Spinal cord (tissue), 10 donors: Measurements from ENCODE around the gene EP300. TPM values are rescaled to one million over a fixed set of nuclear protein-coding genes. Genes with fewer than 3 reads are reported as not detected.
A peak's percentile ranks its signal among the peaks of the same experiment; 100 is the strongest.

ENCODE experiments used
- DNase-seq, 6 donors: peaks; one replicate each; pipeline versions ENCODE4 v3.0.0 to v3.0.0-alpha.2; 2013 to 2015; ENCODE audit warnings: low spot score in 6 of 6, low read depth in 4 of 6
- H3K27ac ChIP-seq: one replicate; pipeline ENCODE4 v1.5.1; 2013; ENCODE audit warnings: low read depth, low read length, control low read depth
- H3K27me3 ChIP-seq: one replicate; pipeline ENCODE4 v1.6.1; 2013; ENCODE audit warnings: low read length; ENCODE audit not compliant: control insufficient read depth, insufficient read depth
- H3K36me3 ChIP-seq: one replicate; pipeline ENCODE4 v1.6.1; 2013; ENCODE audit warnings: low read length; ENCODE audit not compliant: control insufficient read depth, insufficient read depth
- H3K4me1 ChIP-seq: one replicate; pipeline ENCODE4 v1.6.1; 2013; ENCODE audit warnings: low read length; ENCODE audit not compliant: control insufficient read depth, insufficient read depth
- H3K4me3 ChIP-seq: one replicate; pipeline ENCODE4 v1.5.1; 2013; ENCODE audit warnings: low read depth, low read length, control low read depth
- H3K9me3 ChIP-seq: one replicate; pipeline ENCODE4 v1.6.1; 2013; ENCODE audit warnings: low read length; ENCODE audit not compliant: control insufficient read depth, insufficient read depth
- WGBS: methylation state at CpG from one replicate; pipeline ENCODE4 v1.1.5; 2013; ENCODE audit warnings: missing lambda C conversion rate; ENCODE audit not compliant: insufficient coverage; 5-methylcytosine and 5-hydroxymethylcytosine counted together
- polyA plus RNA-seq, 2 donors: library from polyadenylated mRNA; unstranded; fragments of 120-200 nt; gene quantifications; one replicate each; pipeline ENCODE4 v1.2.1, GENCODE V29; 2013; ENCODE audit not compliant: insufficient read length in 2 of 2
- total RNA-seq, 2 donors: library from RNA; depleted of rRNA in 1 of 2; stranded (reverse); fragments of 120-200 nt in 1 of 2; fragments of >200 nt in 1 of 2; gene quantifications; one replicate each; pipeline versions ENCODE4 v1.2.3 to v1.2.4, GENCODE V29; 2013 to 2014
- donor health status: healthy.

Gene EP300
- total and polyA plus RNA-seq, 4 donors, result 41.0 to 67.3 (median 44.7) TPM

- Histone ChIP-seq H3K4me3 (no peak overlapping the region), H3K27ac (no peak overlapping the region), H3K27me3 (no peaks in the 10 kb centered on the region), H3K36me3 (no peaks in the 10 kb centered on the region), H3K4me1 (no peaks in the 10 kb centered on the region), H3K9me3 (no peaks in the 10 kb centered on the region)
- DNase-seq, result no peak
- WGBS, result 93% methylated on average over 26 of the region's 26 CpGs
Measured at GRCh38 chr22:41074941-41075710, 17.3 kb upstream of the EP300 start.

GRCh38 chr22:41075946-41076345 lies 16.4 kb upstream of the EP300 start:
- H3K27me3 ChIP-seq, result no peaks in the 10 kb centered on the region
- H3K4me1 ChIP-seq, result no peaks in the 10 kb centered on the region
- no peak overlapping the region for H3K27ac ChIP-seq
- no peaks in the 10 kb centered on the region for H3K9me3 ChIP-seq
- no peak for DNase-seq
- H3K4me3 ChIP-seq, result no peak overlapping the region
- H3K36me3 ChIP-seq, result no peaks in the 10 kb centered on the region

- Histone ChIP-seq H3K27ac (no peak overlapping the region), H3K27me3 (no peaks in the 10 kb centered on the region), H3K4me3 (no peak overlapping the region), H3K9me3 (no peaks in the 10 kb centered on the region), H3K36me3 (no peaks in the 10 kb centered on the region), H3K4me1 (no peaks in the 10 kb centered on the region)
- DNase-seq, result no peak
- WGBS, result 80% methylated on average over 1 of the region's 1 CpG
Measured at GRCh38 chr22:41076857-41077256, 15.5 kb upstream of the EP300 start.

DNA sequence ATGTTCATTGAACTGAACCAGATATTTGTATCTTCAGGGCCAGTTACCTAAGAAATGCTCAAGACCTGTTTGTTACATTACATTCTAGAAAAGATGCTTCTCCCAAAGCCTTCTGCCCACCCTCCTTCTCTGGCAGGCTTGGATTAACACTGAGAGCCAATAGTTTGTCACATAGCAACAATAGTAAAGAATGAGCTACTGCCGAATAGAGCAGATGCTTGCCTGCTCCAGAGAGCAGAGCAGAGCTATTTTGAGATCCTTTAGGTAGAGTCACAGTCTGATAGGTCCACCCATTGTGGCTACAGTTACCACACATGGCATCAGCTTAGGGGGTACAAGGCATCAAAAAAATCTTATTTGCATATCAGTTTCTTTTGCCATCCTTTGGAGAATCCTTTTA lies 13.5 kb upstream of the EP300 start:
- no peaks in the 10 kb centered on the region for H3K27me3 ChIP-seq
- DNase-seq, result peak in 2 of 6 donors; percentile 11 to 47
- H3K4me3 ChIP-seq, result no peak overlapping the region
- no CpG with 5 or more reads among the region's 1 CpG for WGBS
- H3K27ac ChIP-seq, result no peak overlapping the region
- no peaks in the 10 kb centered on the region for H3K36me3 ChIP-seq
- H3K9me3 ChIP-seq, result no peaks in the 10 kb centered on the region
- no peaks in the 10 kb centered on the region for H3K4me1 ChIP-seq

GRCh38 chr22:41085842-41086241 lies 6.5 kb upstream of the EP300 start:
- Histone ChIP-seq H3K27ac (no peak overlapping the region), H3K4me1 (peaks cover 3% of the 10 kb centered on the region), H3K27me3 (no peaks in the 10 kb centered on the region), H3K9me3 (no peaks in the 10 kb centered on the region), H3K36me3 (no peaks in the 10 kb centered on the region), H3K4me3 (no peak overlapping the region)
- DNase-seq, result no peak
- WGBS, result 75% methylated on average over 1 of the region's 2 CpGs

- Histone ChIP-seq H3K4me3 (peak overlapping the region; percentile 95), H3K9me3 (no peaks in the 10 kb centered on the region), H3K36me3 (no peaks in the 10 kb centered on the region), H3K27me3 (no peaks in the 10 kb centered on the region), H3K4me1 (peaks cover 7% of the 10 kb centered on the region), H3K27ac (peak overlapping the region; percentile 100)
- DNase-seq, result peak; percentile 90 to 100 (median 98)
- WGBS, result 0% methylated on average over 46 of the region's 67 CpGs
Measured at GRCh38 chr22:41091132-41092022, 1.0 kb upstream of the EP300 start.

DNA sequence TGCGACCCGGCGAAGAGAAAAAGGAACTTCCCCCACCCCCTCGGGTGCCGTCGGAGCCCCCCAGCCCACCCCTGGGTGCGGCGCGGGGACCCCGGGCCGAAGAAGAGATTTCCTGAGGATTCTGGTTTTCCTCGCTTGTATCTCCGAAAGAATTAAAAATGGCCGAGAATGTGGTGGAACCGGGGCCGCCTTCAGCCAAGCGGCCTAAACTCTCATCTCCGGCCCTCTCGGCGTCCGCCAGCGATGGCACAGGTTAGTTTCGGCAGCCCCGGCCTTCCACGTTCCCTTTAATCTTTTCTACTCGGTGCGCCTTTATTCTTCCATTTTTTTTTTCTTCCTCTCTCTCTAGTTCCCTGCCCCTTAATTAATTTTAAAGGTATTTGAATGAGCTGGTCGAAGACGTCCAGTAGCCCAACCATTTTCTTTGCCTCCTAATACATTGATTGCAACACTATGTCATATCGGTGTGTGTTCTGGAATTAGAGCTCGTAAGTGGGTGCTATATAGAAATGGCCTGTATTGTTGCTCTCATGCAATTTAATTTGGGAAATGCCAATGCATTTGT lies 537 bp downstream of the EP300 start:
- WGBS, result 0% methylated on average over 19 of the region's 31 CpGs
- DNase-seq, result peak in 3 of 6 donors; percentile 28 to 61 (median 48)
- no peaks in the 10 kb centered on the region for H3K9me3 ChIP-seq
- no peaks in the 10 kb centered on the region for H3K27me3 ChIP-seq
- peaks cover 11% of the 10 kb centered on the region for H3K4me1 ChIP-seq
- peak overlapping the region; percentile 96 for H3K27ac ChIP-seq
- peak overlapping the region; percentile 80 for H3K4me3 ChIP-seq
- no peaks in the 10 kb centered on the region for H3K36me3 ChIP-seq

DNA sequence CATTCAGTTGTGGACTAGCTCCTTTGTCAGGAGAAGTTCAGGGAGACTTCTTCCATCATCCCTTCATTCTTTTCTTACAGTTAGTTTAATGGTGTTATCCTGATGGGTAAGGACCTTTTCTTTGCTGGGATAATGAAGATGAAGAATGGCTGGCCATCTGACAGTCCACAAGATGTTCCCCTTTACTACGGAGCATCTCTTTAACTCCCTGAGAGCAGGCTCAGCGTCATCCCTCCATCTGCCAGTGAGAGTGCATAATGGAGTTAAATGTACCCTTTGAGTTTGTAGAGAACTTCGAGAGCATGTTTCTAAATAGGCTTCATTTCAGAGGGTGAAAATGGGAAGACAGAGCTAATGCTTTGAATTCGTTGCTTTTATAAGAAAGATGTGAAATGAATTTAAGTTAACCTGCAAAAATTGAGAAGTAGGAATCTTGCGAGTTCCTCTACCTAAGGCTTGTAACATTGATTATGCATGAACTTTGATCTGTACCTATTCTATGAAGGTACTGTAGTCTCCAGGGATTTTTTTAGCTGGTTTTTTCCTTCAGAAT lies 1.7 kb downstream of the EP300 start:
- peak overlapping the region; percentile 80 for H3K4me3 ChIP-seq
- peaks cover 3% of the 10 kb centered on the region for H3K36me3 ChIP-seq
- H3K27me3 ChIP-seq, result no peaks in the 10 kb centered on the region
- H3K9me3 ChIP-seq, result no peaks in the 10 kb centered on the region
- 0% methylated on average over 1 of the region's 5 CpGs for WGBS
- H3K27ac ChIP-seq, result no peak overlapping the region
- peaks cover 11% of the 10 kb centered on the region for H3K4me1 ChIP-seq
- DNase-seq, result peak in 2 of 6 donors; percentile 67 to 68

DNA sequence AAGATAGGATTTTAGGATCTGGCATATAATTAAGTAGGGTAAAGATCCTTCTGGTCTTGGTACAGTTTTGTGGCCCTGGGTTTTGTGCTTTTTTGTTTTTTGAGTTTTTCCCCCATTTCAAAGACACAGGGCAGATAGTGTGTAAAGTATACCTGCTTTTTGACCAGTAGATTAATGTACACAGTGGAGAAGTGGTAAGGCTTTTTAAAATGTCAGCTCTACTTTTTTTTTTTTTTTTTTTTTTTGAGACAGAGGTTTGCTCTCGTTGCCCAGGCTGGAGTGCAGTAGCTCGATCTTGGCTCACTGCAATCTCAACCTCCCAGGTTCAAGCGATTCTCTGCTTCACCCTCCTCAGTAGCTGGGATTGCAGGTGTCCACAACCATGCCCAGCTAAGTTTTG lies 4.0 kb downstream of the EP300 start:
- Histone ChIP-seq H3K27ac (no peak overlapping the region), H3K27me3 (no peaks in the 10 kb centered on the region), H3K4me3 (no peak overlapping the region), H3K9me3 (no peaks in the 10 kb centered on the region), H3K4me1 (peaks cover 8% of the 10 kb centered on the region), H3K36me3 (peaks cover 4% of the 10 kb centered on the region)
- DNase-seq, result no peak
- no CpG with 5 or more reads among the region's 3 CpGs for WGBS
